NCI-H2081 treated with DMSO at 0.1 percent for 48 hours (cell line): ENCODE measurements around the gene ARHGEF11.

Experiments
- DNase-seq: peaks from one replicate; lab custom pipeline; 2025; lab: John Stamatoyannopoulos, UW

Gene ARHGEF11

GRCh38 chr1:157000686-157001085 lies 44.9 kb downstream of the ARHGEF11 start:
- no peak for DNase-seq

DNA sequence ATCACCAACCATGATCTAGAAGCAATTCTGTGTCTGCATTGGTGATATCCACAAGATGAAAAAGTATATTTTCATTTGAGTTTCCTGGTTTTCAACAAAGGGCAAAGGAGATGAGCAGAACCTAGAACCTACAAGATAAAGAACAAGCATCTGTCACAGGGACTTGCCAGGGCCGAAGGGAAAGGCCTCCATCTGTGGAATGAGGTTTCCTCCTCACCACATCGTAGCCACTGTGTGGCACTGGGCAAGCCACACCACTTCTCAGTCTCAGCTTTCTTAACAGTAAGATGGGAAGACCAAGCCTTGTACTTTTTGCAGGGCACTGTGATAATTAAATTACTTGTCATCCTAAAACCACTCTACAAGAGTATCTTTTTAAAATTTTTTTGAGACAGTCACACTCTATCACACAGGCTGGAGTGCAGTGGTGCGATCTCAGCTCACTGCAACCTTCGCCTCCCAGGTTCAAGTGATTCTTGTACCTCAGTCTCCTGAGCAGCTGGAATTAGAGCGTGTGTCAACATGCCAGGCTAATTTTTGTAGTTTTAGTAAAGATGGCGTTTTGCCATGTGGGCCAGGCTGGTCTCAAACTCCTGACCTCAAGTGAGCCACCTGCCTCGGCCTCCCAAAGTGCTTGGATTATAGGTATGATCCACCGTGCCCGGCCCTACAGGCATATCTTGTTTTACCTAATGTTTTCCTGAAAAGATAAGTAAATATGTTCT lies 45.8 kb downstream of the ARHGEF11 start:
- no peak for DNase-seq

- DNase-seq, result no peak
Observed at GRCh38 chr1:156998840-156999500, 46.6 kb downstream of the ARHGEF11 start.

DNA sequence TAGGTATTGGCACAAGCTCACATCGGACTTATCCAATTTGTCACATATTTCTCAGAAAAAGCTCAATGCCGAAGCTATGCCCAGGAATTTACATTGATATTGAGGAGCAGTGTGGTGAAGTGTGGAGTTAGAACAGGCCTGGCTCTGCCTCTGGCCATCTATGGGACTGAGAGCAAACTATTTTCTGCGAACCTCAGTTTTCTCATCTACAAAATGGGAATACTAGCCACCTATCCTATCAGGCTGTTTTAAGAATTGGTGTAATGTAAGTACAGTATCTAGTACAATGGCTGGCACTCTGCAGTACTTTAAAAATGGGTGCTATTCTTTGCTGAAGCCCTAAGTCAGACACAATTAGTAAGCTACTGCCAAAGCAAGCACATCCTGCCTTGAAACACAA lies 47.2 kb downstream of the ARHGEF11 start:
- no peak for DNase-seq

DNA sequence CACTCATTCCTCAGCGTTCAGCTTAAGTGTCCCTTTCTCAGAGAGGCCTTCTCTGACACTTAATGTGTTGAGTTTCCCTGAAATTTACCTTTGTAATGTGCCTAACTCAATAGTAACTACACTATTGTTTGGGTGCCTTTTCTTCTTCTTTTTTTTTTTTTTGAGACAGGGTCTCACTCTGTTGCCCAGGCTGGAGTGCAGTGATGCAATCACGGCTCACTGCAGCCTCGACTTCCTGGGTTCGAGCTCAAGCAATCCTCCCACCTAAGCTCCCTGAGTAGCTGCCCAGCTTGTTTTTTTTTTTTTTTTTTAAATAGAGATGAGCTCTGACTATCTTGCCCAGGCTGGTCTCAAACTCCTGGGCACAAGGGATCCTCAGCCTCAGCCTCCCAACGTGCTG lies 50.1 kb downstream of the ARHGEF11 start:
- DNase-seq, result no peak

DNA sequence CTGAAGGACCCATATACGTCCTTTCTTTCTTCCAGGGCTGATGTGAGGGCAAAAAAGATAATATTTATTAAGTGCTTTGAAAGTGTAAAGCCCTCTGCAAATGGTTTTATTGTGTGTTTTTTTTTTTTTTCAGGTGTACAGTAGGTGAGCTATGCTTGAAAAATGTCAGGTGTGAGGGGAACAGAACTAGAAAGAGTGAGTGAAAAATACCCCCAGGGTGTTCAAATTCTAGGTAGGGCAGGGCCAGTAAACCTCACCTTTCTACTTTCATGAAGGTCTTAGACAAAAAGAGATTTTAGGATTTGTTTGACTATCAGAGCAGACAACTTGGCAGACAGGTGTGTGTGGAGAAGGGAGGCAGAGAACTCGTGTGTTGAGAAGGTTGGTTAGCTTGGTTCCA lies 51.3 kb downstream of the ARHGEF11 start:
- no peak for DNase-seq

DNA sequence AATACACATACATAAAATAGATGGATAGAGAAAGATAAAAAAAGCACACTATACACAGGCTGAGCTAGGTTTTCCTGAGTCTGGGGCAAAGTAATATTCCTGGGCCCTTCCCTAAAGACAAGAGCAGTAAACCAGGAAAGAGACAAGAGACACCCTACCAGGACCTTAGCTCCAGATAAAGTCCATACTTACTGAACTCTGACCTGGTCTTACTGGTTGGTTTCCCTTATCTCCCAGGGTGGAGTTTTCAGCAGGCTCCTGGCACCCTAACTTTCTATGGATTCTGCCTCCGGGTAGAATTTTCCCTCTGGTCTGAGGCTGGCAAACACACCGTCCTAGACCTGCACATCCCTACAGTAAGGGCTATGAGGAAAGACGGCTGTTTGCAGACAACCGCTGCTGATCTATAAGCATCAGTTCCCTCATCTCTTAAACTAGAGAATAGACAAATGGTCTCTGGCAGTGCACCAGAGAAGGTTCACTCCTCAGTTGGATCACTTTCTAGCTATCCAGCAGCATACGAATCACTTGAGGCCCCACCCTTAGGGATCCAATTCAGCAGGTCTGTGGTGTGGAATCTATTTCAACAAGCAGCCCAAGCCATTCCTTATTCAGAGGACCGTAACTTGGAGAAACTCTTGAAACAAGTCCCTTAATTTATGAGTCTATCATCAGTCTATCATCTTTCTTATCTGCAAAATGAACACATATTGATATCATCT lies 52.0 kb downstream of the ARHGEF11 start:
- no peak for DNase-seq

DNA sequence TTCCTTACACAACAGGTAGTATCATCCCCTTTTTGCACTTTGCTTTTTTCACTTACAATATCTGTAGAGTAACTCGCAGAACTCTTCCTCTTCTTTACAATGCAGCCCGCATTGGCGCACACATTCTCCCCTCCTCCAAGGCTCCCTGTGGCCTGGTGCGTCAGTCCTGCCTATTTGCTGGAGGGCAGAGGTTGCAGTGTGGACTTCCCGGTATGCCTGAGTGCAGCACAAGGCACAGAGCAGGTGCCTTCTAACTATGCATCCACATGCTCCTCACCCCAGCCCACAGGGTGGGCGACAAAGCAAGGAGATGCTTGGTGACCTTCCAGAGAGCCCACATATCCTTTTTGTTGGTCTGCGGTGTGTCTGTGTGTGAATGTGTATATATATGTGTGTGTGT lies 53.3 kb downstream of the ARHGEF11 start:
- no peak for DNase-seq

GRCh38 chr1:156987715-156988114 lies 57.8 kb downstream of the ARHGEF11 start:
- DNase-seq, result no peak

DNA sequence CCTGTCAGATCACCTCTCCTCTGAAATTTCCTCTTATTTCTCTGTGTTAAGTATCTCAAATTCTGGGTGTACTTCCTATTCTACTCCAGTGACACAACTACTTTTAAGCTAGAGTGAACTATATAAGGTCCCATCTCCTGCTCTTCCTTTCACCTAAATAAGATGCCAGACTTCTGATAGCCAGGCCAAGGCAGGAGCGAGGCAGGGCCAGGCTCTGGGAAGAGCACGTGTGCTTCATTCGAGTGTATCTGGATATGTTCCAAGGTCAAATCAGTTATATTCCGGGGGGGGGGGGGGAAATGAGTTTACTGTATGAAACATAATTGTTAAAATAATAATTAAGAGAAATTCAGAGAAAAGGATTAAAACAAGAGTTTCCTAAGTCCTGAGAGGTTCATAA lies 65.0 kb downstream of the ARHGEF11 start:
- no peak for DNase-seq

- no peak for DNase-seq
Observed at GRCh38 chr1:156975084-156975483, 70.5 kb downstream of the ARHGEF11 start.

- DNase-seq, result no peak
Observed at GRCh38 chr1:156973417-156973816, 72.1 kb downstream of the ARHGEF11 start.

- DNase-seq, result no peak
Observed at GRCh38 chr1:156970017-156970416, 75.5 kb downstream of the ARHGEF11 start.

GRCh38 chr1:156969496-156969895 lies 76.0 kb downstream of the ARHGEF11 start:
- DNase-seq, result no peak

- no peak for DNase-seq
Observed at GRCh38 chr1:156964441-156964840, 81.1 kb downstream of the ARHGEF11 start.

DNA sequence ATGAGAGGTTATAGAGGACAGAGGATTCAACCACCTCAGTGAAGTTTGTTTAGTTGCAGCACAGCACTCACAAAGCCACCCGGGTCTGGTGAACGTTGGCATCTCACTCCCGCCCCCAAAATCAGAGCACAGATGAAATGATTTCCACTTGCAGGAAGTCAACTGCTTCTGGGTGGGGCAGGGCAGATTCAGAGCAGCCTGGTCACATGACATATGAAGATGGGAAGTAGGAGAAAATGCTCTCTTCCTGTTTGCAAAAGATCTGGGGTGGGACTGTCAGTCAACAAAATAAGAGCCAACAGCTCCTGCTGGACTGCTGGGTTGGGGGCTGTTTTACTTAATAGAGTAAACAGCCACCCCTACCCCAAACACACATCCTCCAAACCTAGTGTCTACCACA lies 81.9 kb downstream of the ARHGEF11 start:
- DNase-seq, result no peak

DNA sequence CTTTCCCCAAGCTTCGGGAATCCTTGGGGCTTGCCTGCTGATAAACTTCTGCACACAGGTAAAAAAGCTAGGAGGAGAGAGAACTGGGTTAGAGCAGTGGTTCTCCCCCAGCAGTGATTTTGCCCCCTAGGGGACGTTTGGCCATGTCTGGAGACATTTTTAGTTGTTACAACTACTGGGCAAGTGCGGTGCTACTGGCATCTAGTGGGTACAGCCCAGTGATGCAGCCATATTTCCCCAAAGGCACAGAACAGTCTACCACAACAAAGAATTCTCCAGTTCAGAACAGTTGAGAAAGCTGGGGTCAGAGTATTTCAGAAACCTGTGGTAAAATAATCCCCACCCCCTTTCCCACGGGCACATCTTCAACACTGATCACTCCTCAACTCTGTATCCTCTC lies 83.8 kb downstream of the ARHGEF11 start:
- no peak for DNase-seq

GRCh38 chr1:156959925-156960324 lies 85.6 kb downstream of the ARHGEF11 start:
- DNase-seq, result no peak

DNA sequence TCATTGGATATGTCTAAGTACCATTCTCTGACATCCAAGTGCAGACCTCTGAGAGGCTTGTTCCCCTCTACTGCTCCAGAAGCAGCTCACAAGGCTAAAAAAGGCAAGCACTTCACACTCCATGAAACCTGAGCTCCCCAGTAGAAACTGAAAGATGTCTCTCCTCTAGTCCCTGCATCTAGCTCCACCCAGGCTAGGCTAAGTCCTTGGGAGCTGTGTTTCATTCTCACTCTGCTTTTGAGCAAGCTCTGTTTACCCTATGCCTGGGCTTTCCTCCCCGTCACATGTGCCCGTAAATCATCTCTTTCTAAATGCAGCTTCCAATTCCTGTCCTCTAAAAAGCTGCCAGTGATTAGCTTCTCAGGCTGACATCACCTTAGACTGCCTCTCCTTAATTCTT lies 86.1 kb downstream of the ARHGEF11 start:
- no peak for DNase-seq

DNA sequence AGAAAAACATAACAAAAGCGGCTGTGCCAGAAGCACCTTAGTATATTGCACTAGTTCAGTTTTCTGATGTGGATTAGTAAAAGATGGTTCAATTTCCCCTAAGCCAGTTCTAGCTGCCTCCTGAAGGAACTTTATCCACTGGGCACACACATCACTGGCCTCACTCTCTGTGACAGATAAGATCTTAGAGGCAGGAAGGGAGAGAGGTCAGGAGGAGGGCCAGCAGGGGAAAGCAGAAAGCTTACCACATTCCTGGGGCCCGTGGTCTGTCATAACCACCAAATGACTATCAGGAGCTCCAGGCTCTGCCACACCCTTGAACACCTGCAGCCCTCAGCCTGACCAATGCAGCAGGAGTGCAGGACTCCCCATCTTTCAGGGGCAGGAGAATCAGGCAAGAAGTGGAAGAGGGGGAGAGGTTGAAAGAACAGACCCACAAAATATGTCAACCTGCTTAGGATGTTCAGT lies 87.3 kb downstream of the ARHGEF11 start:
- no peak for DNase-seq

GRCh38 chr1:156957634-156958033 lies 87.9 kb downstream of the ARHGEF11 start:
- DNase-seq, result no peak

- DNase-seq, result no peak
Observed at GRCh38 chr1:156956333-156956732, 89.2 kb downstream of the ARHGEF11 start.

DNA sequence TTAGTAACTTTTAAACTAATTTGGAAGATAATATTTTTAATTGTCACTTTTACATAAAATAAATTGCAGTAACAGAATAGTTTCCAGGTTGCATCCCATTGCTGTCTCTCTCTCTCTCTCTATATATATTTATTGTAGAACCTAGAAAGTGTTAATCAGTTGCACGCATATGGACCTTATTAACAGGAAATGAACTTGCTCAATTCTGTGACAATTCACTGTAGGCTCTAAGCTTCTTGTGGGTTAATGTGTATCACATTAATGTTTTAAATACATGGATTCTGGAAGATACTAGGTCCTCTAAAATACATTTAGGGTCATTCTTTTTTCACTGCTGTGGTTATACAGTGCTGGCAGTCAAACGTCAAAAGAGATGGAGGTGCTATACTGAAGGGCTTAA lies 92.0 kb downstream of the ARHGEF11 start:
- DNase-seq, result no peak
